Ovary (tissue), 3 donors: ENCODE results near the gene PPIH.

Experiments
- CTCF ChIP-seq, 3 donors: fragments of 450-650 bp in 2 of 3; fragments of 200-600 bp in 1 of 3; IDR thresholded peaks; one replicate each; pipeline versions ENCODE4 v1.5.1 to v1.8.0; 2016 to 2022; ENCODE audit warnings: antibody characterized with exemption in 3 of 3, mild to moderate bottlenecking in 1 of 3
- EP300 ChIP-seq: sonication (generic); formaldehyde crosslinking; IDR thresholded peaks from one replicate; pipeline ENCODE4 v1.6.1; 2017; ENCODE audit warnings: antibody characterized with exemption
- POLR2A ChIP-seq: fragments of 450-650 bp; IDR thresholded peaks from one replicate; pipeline ENCODE4 v1.6.1; 2017; ENCODE audit warnings: antibody characterized with exemption, mild to moderate bottlenecking, moderate library complexity
- donor health status: DM: no; HTN: no; CAD: no.

- no peak for TF ChIP-seq CTCF (IDR thresholded peaks at IDR 0.05)
- no peak for TF ChIP-seq POLR2A
- TF ChIP-seq EP300 = no peak
Measured at GRCh38 chr1:42646056-42646455, 12.2 kb upstream of the PPIH start.
